Measurements from ENCODE around the gene NR2E1.

- TF ChIP-seq CTCF (conservative IDR thresholded peaks at IDR 0.05) (no peak), EZH2 (IDR thresholded peaks at IDR 0.05; ENCODE audit: low read depth) (no peak)
These were observed 2.3 kb downstream of the NR2E1 start for GRCh38 chr6:108168090-108168463.
